COLO668 (cell line): Measurements from ENCODE around the gene CNNM4.

Source experiments
- DNase-seq: peaks from one replicate; lab custom pipeline; 2025; ENCODE audit not compliant: unreplicated experiment; lab: John Stamatoyannopoulos, UW

The CNNM4 gene

DNA sequence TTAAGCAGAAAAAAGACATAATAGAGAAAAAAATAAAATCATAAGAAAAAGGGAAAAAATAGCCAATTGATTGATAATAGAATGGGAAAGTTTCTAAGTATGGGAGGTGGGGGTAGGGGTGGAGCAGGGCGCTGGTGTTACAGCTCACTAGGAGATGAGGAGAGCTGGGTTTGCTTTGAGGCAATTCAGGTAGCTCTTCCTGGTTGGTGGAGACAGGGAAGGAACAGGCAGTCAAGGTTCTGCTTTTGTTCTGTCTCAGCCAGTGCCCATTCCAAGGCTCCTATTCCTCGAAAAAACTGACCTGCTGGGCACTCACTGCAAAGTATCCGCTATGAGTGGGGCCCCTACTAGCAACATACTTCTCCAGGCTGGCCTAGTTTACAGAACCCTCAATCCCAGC lies 1.7 kb upstream of the CNNM4 start:
- DNase-seq = no peak

DNA sequence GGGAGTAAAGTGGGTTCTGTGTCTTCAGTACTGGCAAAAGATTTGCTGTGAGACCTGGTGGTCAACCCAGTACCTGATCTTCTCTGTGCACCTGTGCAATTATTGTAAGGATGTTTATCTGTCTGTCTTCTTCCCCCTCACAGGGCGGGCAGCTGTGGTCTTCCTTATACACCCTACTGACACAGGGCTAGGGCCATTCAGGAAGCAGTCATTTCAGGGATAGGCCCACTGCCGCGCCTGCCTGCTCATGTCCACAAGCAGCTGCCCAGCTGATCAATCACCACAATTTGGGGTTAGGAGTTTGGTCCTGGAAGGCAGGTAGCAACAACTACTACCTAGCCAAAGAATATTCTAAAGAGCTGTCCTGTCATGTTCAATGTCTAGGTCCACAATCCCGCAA lies 1.2 kb upstream of the CNNM4 start:
- DNase-seq = no peak

DNA sequence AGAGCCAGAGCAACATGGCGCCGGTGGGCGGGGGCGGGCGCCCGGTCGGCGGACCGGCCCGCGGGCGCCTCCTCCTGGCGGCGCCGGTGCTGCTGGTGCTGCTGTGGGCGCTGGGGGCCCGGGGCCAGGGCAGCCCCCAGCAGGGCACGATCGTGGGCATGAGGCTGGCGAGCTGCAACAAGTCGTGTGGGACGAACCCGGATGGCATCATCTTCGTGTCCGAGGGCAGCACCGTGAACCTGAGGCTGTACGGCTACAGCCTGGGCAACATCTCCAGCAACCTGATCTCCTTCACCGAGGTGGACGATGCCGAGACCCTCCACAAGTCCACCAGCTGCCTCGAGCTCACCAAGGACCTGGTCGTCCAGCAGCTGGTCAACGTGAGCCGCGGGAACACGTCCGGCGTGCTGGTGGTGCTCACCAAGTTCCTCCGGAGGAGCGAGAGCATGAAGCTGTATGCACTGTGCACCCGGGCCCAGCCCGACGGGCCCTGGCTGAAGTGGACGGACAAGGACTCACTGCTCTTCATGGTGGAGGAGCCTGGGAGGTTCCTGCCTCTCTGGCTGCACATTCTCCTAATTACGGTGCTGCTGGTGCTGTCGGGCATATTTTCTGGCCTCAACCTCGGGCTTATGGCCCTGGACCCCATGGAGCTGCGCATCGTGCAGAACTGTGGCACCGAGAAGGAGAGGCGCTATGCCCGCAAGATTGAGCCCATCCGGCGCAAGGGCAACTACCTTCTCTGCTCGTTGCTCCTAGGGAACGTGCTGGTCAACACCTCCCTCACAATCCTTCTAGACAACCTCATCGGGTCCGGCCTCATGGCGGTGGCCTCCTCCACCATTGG lies 507 bp downstream of the CNNM4 start:
- peak; percentile 52 for DNase-seq

DNA sequence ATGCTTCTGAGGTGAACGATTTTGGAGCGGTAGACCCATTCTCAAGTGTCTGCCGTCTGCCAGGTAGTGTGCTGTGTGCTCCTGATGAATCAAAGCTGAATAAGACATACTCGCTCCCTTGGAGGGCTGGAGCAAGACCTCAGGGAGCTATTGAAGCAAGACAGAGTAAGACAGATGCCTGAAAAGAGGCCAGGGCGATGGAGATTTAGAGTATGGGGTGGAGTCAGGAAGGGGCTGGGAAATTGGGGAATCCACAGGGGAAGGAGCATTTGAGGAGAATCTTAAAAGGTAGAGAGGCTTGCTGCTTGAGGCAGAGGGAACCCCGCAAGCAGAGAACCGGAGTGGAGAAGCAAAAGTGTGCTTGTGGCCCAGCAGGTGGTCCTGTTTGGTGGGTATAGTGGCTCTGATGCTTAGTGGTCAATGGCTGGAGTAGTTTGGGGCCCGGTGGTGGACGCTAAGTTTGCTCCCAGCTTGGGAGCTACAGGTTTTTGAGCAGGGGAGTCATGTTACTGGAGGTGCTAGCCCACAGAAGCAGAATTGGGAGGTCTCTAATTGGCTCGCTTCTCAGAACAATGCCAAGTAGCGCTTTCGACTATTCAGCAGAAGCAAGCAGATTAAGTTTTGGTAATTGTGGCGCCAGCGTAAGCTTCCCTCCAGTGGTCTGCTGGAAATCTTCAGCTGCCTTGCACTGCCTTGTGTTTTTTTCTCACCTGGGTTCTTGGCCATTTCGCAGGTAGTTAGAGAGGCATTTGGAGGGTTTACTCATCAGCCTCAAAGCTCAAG lies 2.0 kb downstream of the CNNM4 start:
- DNase-seq = no peak

DNA sequence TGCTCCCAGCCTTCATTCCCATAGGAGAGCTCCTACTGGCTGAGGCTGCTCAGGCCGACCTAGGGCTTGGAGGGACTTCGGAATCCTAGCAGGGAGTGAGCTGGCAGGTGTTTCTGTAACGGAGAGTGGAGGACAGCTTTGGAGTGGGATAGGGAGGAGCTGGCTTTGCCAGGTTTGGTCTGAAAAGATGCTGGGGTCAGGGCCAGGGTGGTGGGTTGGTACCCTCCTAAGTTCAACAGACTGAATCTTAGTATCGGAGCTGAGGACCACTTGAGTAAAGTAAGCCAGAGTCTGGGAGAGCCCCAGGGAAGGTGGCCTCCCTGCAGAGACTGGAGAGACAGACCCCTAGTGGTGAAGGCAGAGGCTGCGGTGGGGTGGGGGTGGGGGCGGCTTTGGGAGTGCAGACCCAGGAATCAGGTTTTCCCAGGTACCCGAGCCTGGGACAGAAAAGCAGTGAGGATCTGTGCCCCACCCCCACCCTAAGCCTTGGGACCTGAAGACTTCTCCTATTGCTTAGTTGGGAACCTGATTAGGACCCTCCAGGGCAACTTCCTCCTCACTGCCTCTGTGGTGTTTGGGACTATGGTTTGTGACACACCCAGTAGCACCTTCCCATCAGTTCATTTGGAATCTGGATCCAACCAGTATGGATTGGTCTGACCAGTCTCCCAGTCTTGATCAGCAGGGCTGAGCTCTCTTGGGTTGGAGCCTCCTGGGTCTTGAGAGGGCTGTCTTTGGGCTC lies 3.0 kb downstream of the CNNM4 start:
- peak; percentile 35 for DNase-seq

DNA sequence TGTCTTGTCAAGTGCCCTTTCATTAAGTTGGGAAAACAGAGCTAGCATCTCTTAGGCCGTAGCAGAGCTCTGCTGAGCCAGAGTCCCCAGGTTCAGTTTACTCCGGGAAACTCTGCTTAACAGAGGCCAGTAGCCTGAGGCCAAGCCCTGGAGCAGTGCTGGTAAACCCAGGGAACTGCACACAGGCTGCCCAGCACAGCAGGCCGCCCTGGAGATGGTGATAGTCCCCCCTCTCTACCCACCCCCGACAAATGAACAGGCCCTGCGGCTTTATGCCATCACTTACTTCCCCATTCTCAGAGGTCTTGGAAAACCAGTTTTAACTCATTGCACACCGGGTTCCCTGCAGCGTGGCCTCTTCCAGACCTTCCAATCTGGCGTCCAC lies 3.5 kb downstream of the CNNM4 start:
- DNase-seq = peak; percentile 29

DNA sequence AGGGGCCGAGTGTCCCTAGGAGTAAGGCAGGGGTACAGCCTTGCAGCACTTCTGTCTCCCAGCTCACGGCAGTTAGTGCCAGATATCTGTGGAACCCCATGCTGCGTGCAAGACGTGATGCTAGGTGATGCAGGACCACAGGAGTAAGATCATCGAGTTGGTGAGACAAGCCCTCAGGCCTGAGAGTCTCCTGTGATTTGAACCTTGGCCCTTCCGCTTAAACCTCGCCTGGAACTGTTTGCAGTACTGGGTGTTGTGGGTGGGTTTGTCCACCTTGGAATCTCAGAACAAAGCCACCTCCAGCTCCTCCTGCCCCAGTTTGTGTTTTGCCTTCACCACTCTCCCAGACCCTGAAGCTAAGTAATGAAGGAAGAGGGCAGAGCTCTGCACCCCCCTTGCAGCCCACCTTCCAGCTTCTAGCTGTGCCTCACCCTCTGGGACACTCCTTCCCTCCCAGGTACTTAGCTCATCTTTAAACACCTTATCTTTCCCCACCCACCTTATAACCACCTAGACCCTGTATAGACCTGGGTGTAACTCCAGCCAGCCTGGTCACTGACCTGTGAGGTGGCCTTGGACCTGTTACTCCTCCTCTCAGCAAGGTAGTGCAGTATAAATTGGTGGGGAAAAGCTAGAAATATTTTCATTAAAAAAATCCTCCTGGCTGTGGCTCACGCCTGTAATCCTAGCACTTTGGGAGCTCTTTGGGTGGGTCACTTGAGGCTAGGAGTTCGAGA lies 6.6 kb downstream of the CNNM4 start:
- DNase-seq = no peak

DNA sequence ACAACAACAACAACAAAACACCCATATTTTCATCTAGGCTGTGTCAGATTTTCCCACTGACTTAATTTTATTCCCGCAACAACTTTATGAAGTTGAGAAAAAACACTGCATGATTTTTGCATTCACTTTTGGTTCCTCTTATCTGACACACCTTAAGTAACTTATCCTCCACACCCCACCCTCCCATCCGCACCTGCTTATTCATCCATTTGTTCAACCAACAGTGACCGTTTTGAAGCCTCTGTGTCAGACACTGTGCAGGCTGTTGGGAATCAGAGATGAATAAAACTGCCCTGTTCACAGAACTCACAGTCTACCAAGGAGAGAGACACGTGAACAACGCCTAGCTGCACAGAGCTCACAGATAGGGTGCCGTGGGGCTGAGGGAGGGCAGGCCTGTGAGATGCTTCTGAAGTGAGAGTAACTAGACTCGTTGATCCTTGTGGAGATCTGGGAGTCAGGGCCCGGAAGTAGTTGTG lies 7.4 kb downstream of the CNNM4 start:
- DNase-seq = no peak

DNA sequence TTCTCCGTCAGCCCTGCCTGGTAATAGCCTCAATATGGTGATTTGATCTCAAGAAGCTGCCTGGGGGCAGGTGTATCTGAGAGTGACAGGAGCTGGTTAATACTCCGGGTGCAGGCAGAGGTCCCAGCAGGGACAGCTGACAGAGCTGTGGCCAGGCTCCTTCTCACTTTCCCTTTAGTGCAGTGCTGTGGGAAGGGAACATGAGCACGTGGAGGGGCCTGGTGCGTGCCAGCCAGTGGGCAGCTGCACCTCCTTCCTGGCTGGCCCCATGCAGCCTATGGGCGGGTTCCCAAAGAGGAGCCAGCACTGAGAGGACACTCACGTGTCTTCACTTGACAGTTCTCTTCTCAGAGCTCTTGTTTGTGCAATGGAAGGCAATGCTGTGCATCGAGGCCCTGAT lies 9.1 kb downstream of the CNNM4 start:
- no peak for DNase-seq

DNA sequence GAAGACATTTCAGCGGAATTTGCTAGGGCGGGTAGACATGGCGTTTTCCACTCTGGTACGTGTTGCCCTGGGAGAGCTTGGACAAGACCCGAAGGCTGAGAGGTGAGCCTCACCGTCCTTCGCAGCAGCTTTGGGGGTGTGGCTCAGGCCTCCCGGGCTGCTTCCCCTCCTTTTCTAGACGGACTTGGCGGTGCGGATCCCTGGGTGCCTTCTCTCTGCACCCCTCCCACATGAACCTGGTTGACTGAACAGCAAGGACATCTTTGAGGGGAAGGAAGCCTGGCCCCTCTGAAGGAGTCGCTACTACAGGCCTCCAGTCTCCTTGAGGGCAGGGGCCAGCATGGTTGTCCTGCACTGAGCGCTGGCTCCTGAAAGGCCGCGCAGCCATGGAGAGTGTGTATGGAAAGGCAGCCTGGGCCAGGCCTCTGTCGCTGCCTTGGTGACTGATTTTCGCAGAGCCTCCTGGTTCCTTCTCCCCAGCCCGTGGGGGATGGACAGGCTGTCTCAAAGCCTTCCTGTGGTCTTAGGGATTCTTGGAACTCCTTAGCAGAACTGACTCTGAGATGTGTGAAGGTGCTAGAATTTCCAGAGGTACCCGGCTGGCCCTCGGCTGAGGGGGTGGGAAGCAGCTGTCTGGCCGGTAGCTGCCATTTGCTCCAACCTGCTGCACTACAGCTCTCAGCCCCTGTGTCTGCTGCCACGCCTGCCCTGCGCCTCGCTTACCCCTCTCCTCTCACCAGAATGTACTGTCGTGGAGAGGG lies 9.9 kb downstream of the CNNM4 start:
- no peak for DNase-seq

DNA sequence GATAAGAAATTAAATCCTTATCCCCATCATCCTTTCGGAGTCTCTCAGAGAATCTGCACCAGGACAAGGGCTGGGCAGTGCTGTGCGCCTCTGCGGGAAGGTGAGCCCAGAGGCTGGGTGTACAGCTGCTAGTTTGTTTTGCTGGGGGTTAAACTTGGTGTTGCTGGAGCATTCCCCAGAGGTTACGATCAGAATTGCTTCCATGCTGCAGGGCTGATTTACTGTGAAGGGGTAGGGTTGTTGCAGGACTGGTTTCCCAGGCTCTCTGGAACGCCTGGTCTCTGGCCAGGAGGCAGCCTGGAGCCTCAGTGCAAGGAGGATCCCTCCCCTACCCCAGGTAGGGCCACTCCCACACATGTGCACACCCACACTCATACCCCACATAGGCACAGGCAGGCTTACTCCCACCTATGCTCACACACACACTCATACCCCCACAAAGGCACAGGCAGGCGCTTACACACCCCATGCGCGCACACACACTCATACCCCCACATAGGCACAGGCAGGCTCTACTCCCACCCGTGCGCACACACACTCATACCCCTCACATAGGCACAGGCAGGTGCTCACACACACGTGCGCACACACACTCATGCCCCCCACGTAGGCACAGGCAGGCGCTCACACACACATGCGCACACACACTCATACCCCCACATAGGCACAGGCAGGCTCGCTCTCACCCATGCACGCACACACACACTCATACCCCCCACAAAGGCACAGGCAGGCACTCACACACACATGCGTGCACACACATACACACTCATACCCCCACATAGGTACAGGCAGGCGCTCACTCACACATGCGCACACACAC lies 11.3 kb downstream of the CNNM4 start:
- no peak for DNase-seq

DNA sequence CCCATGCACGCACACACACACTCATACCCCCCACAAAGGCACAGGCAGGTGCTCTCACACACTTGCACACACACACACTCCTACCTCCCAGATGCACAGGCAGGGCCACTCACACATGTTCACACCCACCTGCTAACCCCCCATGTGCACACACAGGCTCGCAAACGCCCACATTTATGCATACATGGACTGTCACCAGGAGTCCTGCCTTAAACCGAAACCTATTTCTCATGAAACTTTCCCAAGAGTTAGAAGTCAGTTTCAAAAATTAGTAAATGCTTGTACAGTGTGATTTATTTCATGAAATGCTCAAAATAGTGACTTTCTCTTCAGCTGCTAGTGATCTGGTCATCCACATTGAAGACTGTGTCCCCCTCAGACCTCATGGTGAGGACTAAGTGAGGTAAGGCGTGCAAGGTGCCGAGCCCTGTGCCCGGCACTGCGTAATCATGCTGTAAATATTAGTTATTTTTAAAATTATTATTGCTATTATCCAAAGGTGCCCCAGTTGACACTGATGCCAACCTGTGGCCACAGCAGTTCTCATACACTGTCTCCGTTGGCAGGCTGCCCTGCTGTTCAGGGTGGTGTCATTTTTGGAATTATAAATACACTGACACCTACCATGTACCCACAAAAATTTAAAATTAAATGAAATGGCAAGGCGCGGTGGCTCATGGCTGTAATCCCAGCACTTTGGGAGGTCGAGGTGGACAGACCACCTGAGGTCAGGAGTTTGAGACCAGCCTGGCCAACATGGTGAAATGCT lies 12.4 kb downstream of the CNNM4 start:
- no peak for DNase-seq

DNA sequence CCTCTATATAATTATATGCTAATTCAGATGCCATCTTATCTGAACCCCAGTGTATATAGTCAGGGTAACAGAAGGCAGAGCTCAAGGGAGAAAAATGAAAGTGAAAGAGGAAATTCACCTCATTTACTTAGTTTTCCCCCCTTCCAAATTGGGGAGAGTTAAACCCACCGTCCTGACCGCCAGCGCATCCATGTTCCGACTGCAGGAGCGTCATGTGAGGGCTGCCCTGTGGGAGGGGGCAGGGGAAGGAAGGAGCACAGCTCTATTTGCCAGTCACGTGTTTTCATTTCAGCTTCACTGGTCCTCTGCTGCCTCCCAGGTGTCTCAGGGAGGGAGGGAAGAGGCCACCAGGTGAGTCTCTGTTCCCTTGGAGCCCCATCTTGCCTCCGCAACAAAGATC lies 13.2 kb downstream of the CNNM4 start:
- no peak for DNase-seq

DNA sequence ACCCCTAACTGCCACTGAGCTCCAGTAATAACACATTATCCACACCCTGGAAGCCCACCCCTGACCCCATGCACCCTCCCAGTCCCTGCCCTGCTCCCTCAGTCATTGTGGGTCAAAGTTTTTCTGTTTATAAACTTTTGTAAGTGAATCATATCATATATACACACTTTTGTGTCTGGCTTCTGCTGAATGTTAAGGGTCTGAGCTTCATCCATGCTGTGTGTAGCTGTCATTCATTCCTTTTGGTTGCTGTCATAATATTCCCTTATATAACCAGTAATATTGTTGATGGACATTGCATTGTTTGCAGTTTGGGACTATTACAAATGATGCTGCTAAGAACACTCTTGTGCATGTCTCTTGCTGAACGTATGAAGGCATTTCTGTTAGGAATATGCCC lies 14.5 kb downstream of the CNNM4 start:
- no peak for DNase-seq

DNA sequence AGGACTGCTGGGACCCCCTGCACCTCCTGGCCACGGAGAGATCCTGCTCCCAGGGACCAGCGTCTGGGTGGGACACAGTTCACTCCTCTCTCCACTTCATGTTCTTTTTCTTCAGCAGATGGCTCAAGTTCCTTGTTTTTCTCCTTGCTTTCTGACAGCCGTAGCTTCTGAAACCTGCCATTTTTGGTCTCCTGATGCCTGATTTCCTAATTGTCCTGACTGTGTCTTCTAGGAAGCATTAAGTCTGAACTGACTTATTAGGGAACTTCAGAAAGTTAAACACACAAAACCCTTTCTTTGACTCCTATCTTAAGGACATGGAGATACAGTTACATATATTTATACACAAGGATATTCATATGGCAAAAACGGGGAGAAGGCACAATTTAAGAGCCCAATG lies 22.7 kb downstream of the CNNM4 start:
- DNase-seq = no peak

DNA sequence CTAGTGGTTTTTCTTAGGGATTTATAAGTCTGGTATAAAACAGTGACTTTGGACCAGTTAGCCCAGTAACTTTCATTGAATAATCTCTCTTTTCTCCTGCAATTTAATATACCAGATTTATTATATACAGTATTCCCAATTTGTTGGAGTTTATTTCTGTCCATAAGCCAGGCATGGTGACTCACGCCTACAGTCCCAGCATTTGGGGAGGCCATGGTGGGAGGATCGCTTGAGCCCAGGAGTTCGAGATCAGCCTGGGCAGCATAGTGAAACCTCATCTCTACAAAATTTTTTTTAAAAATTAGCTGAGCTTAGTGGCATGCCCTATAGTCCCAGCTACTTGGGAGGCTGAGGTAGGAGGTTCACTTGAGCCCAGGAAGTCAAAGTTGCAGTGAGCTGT lies 26.7 kb downstream of the CNNM4 start:
- DNase-seq = no peak

DNA sequence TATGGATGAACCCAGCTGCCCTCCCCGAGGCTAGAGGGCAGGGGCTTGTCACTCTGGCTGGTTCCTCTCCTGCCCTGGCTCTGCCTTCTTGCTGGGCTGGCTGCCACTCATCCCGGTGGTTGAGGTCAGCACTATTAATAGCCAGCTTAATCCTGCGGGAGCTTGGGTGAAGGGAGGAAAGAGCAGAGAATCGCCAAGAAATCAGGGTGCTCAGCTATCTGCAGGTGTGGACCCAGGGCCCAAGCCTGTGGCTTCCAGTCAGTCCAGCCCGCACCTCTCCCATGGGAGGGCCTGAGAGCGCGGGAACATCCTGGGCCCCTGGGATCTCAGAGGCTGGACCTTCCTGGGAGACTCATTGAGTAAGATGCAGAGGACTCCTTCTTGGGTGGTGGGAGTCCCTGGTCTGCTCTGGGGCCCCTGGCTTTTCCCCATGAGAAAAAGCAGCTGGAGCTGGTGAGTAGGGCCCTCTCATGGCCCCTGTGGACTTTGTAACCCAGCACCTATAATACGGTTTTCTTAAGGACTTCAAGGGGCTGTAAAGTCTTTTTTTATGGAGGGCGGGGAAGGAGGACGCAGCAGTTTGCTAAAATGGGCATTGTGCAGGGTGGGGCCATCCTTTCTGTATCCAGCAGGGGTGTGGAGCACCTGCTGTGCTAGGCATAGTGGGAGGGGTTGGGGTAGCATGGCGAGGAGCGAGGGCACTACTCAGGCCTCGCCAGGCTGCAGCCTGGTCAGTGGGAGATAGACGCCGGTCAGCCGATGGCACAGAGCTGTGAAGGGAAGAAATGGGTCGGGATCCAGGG lies 27.9 kb downstream of the CNNM4 start:
- DNase-seq = no peak

DNA sequence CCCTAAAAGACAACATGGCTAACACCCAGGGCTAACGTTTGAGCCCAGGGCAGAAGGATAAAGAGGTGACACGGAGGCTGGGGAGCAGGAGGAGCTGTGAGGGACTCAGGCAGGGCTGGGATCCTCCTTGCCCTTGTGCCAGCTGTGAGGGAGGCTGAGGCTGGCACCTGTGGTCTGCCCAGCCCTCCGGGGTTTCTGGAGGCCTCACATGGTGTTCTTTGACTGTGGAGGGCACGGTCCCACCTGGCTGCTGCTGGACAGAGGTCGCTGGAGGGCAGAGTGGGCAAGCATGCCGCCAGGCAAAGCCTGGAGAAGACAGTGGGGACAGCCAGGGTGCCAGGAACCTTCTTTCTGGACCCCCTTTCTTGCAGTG lies 28.5 kb downstream of the CNNM4 start:
- DNase-seq = no peak
